ENCODE measurements around the gene CHRM5. TPM values are rescaled to one million over a fixed set of nuclear protein-coding genes. Genes with fewer than 3 reads are reported as not detected.
A peak's percentile ranks its signal among the peaks of the same experiment; 100 is the strongest.
"Not testable (repeated sequence)": the region's sequence is repeated elsewhere in the genome, so short reads cannot be mapped to it uniquely, and the experiment has no call there.

Gene CHRM5
- total RNA-seq, 1 donor from 2014 or later, result not detected

DNA sequence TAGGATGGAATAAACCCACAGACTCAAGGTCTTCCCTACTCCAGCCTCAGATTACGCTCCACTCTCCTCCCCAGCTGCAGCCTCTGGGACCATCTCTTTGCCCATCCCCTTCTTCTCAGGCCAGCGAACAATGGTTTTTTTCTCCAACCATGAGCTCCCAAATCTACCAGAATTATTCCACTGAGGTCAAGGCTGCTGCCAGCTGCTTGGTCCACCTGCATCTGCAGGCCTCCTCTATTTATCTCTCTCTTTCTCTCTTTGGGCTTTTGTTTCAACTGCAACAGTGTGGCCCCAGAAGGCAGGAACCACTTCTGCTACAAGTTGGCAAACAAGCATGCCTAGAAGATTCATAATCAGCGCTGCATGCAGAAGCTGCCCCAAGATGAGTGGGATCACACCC lies 19.1 kb downstream of the CHRM5 start:
- FAIRE-seq (peak; percentile 73), DNase-seq (ENCODE audit: low read depth) (no peak)
- Histone ChIP-seq H3K27me3 (ENCODE audit: control insufficient read depth, insufficient read depth, low read length) (no peaks in the 10 kb centered on the region), H3K36me3 (ENCODE audit: control insufficient read depth, insufficient read depth, low read length) (peaks cover 1% of the 10 kb centered on the region), H3K4me3 (ENCODE audit: low read depth, low read length) (no peak overlapping the region)
- TF ChIP-seq, protein P1, sequence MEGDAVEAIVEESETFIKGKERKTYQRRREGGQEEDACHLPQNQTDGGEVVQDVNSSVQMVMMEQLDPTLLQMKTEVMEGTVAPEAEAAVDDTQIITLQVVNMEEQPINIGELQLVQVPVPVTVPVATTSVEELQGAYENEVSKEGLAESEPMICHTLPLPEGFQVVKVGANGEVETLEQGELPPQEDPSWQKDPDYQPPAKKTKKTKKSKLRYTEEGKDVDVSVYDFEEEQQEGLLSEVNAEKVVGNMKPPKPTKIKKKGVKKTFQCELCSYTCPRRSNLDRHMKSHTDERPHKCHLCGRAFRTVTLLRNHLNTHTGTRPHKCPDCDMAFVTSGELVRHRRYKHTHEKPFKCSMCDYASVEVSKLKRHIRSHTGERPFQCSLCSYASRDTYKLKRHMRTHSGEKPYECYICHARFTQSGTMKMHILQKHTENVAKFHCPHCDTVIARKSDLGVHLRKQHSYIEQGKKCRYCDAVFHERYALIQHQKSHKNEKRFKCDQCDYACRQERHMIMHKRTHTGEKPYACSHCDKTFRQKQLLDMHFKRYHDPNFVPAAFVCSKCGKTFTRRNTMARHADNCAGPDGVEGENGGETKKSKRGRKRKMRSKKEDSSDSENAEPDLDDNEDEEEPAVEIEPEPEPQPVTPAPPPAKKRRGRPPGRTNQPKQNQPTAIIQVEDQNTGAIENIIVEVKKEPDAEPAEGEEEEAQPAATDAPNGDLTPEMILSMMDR (IDR thresholded peaks at IDR 0.05; ENCODE audit: insufficient read depth, low read length, severe bottlenecking), result no peak

GRCh38 chr15:33988384-33988783 lies 20.1 kb downstream of the CHRM5 start:
- DNase-seq (ENCODE audit: low read depth), result no peak
- H3K4me3 ChIP-seq (ENCODE audit: low read depth, low read length), result no peak overlapping the region
- no peaks in the 10 kb centered on the region for H3K27me3 ChIP-seq (ENCODE audit: control insufficient read depth, insufficient read depth, low read length)
- TF ChIP-seq, protein P1 (IDR thresholded peaks at IDR 0.05; ENCODE audit: insufficient read depth, low read length, severe bottlenecking), result no peak
- FAIRE-seq, result no peak
- peaks cover 1% of the 10 kb centered on the region for H3K36me3 ChIP-seq (ENCODE audit: control insufficient read depth, insufficient read depth, low read length)

- Histone ChIP-seq H3K27me3 (ENCODE audit: control insufficient read depth, insufficient read depth, low read length) (no peaks in the 10 kb centered on the region), H3K36me3 (ENCODE audit: control insufficient read depth, insufficient read depth, low read length) (no peaks in the 10 kb centered on the region), H3K4me3 (ENCODE audit: low read depth, low read length) (no peak overlapping the region)
- TF ChIP-seq, protein P1 (IDR thresholded peaks at IDR 0.05; ENCODE audit: insufficient read depth, low read length, severe bottlenecking), result peak; percentile 48
- no peak for FAIRE-seq
- peak; percentile 22 for DNase-seq (ENCODE audit: low read depth)
Measured at GRCh38 chr15:33994005-33994615, 25.8 kb downstream of the CHRM5 start.

DNA sequence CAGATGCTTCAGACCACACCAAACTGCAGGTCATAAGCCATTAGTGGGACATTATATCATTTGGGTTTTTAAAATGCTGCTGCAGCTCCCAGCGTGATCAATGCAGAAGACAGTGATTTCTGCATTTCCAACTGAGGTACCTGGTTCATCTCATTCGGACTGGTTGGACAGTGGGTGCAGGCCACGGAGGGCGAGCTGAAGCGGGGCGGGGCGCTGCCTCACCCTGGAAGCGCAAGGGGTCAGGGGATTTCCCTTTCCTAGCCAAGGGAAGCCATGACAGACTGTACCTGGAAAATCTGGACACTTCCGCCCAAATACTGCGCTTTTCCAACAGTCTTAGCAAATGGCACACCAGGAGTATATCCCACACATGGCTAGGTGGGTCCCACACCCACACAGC lies 27.4 kb downstream of the CHRM5 start:
- H3K27me3 ChIP-seq (ENCODE audit: control insufficient read depth, insufficient read depth, low read length); DNase-seq (ENCODE audit: low read depth); H3K36me3 ChIP-seq (ENCODE audit: control insufficient read depth, insufficient read depth, low read length); FAIRE-seq; H3K4me3 ChIP-seq (ENCODE audit: low read depth, low read length): not testable (repeated sequence)

- TF ChIP-seq, protein P1 (IDR thresholded peaks at IDR 0.05; ENCODE audit: insufficient read depth, low read length, severe bottlenecking), result no peak
- DNase-seq (ENCODE audit: low read depth), result peak; percentile 70
- no peak for FAIRE-seq
- Histone ChIP-seq H3K27me3 (ENCODE audit: control insufficient read depth, insufficient read depth, low read length) (no peaks in the 10 kb centered on the region), H3K36me3 (ENCODE audit: control insufficient read depth, insufficient read depth, low read length) (no peaks in the 10 kb centered on the region), H3K4me3 (ENCODE audit: low read depth, low read length) (no peak overlapping the region)
Measured at GRCh38 chr15:34001536-34001935, 33.2 kb downstream of the CHRM5 start.

DNA sequence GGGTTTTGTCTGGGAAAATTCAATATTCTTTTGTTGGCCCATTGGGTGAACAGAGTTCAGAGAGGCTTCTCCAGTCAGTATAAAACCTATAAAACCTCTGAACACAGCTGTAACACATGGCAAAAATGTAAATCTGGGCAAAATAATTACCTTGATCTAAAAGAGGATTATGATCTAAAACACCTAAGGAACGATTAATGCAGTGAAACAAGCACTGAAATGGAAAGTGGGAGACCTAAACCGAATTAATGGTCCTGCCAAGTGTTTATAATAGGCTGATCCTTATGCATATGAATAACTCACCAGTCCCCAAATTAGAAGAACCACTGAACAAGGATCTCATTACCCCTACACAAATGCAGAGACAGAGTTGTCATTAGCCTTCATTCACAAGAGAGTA lies 38.1 kb downstream of the CHRM5 start:
- FAIRE-seq (no peak), DNase-seq (ENCODE audit: low read depth) (no peak)
- H3K4me3 ChIP-seq (ENCODE audit: low read depth, low read length), result no peak overlapping the region
- no peaks in the 10 kb centered on the region for H3K36me3 ChIP-seq (ENCODE audit: control insufficient read depth, insufficient read depth, low read length)
- no peaks in the 10 kb centered on the region for H3K27me3 ChIP-seq (ENCODE audit: control insufficient read depth, insufficient read depth, low read length)
- TF ChIP-seq, protein P1 (IDR thresholded peaks at IDR 0.05; ENCODE audit: insufficient read depth, low read length, severe bottlenecking), result no peak
